Calu3 (cell line): ENCODE results near the gene TP53TG5. TPM values are rescaled to one million over a fixed set of nuclear protein-coding genes. Genes with fewer than 3 reads are reported as not detected.

Source experiments
- BruUV-seq: library from RNA; stranded (reverse); fragments of 400-500 nt; replicated peaks from 2 replicates; lab custom pipeline; 2021; lab: Mats Ljungman, UMichigan
- CTCF ChIA-PET: fragments of 300-600 bp; sonication (Branson Sonifier 250); formaldehyde crosslinking; loops from one replicate; lab custom pipeline; 2022; ENCODE audit warnings: antibody characterized with exemption; lab: Charles Lee
- DNase-seq: peaks from one replicate; pipeline ENCODE4 v3.0.0; 2022
- H3K27ac Mint-ChIP-seq: one replicate; pipeline ENCODE4 v1.8.0; 2022; ENCODE audit warnings: mixed read lengths; ENCODE audit not compliant: unreplicated experiment
- H3K27me3 Mint-ChIP-seq: one replicate; pipeline ENCODE4 v1.8.0; 2022; ENCODE audit warnings: mixed read lengths; ENCODE audit not compliant: unreplicated experiment
- H3K36me3 Mint-ChIP-seq: one replicate; pipeline ENCODE4 v1.8.0; 2022; ENCODE audit warnings: mild to moderate bottlenecking, moderate library complexity, mixed read lengths; ENCODE audit not compliant: insufficient read depth, unreplicated experiment
- H3K4me1 Mint-ChIP-seq: one replicate; pipeline ENCODE4 v1.8.0; 2022; ENCODE audit warnings: mild to moderate bottlenecking, low read depth, mixed read lengths; ENCODE audit not compliant: unreplicated experiment
- H3K4me3 Mint-ChIP-seq: one replicate; pipeline ENCODE4 v1.8.0; 2022; ENCODE audit warnings: mild to moderate bottlenecking, low read depth, moderate library complexity, mixed read lengths; ENCODE audit not compliant: unreplicated experiment
- H3K9me3 Mint-ChIP-seq: one replicate; pipeline ENCODE4 v1.8.0; 2022; ENCODE audit warnings: low read depth, mixed read lengths; ENCODE audit not compliant: unreplicated experiment
- intact Hi-C: fragments of 100-400 bp; cut with micrococcal nuclease; formaldehyde crosslinking; loops from one replicate; pipeline ENCODE4 v1.10.0; 2022; ENCODE audit not compliant: unreplicated experiment
- total RNA-seq: library from RNA; stranded (reverse); gene quantifications from 2 replicates; pipeline ENCODE4 v1.2.3, GENCODE V29; 2022
- TF ChIP-seq, protein P1 (sequence below): fragments of 200-600 bp; IDR thresholded peaks from one replicate; pipeline ENCODE4 v1.8.0; 2022; ENCODE audit warnings: antibody characterized with exemption; ENCODE audit not compliant: unreplicated experiment

Gene TP53TG5
- total RNA-seq, 1 experiment from 2014 or later: 0.52 TPM

DNA sequence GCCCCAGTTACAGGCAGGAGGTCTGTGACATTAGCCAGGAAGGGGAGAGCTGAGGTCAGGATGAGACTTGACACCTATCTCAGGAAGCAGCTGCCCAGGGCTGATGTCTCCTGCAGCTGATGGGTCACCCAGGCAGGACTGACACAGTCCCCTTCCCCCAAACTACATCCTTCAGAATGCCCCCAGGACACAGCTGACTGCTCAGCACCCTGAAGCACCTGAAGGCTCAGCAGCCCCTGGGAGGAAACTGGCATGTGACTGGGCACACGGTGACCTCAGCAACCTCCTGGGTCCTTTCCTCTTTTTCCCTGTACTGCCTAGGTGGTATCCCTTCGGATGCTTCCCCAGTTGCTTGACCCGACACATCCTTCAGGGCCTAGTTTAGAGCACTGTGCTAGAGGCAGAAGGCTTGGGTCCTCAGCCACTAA is 31.8 kb downstream of the TP53TG5 start:
- Mint-ChIP-seq H3K27ac (peak overlapping the region; percentile 99), H3K36me3 (peaks cover 77% of the 10 kb centered on the region), H3K9me3 (no peaks in the 10 kb centered on the region), H3K4me3 (peak overlapping the region; percentile 95), H3K4me1 (peaks cover 49% of the 10 kb centered on the region), H3K27me3 (no peaks in the 10 kb centered on the region)
- CTCF ChIA-PET: interaction anchor here (0.7 to 5.3 kb wide), 10 partner anchors 9 to 90 kb away, joined by 3 to 51 read pairs (median 4); partner anchors contain the start of gene SYS1
- no peak for DNase-seq
- BruUV-seq: no TSS peak
- TF ChIP-seq, protein P1, sequence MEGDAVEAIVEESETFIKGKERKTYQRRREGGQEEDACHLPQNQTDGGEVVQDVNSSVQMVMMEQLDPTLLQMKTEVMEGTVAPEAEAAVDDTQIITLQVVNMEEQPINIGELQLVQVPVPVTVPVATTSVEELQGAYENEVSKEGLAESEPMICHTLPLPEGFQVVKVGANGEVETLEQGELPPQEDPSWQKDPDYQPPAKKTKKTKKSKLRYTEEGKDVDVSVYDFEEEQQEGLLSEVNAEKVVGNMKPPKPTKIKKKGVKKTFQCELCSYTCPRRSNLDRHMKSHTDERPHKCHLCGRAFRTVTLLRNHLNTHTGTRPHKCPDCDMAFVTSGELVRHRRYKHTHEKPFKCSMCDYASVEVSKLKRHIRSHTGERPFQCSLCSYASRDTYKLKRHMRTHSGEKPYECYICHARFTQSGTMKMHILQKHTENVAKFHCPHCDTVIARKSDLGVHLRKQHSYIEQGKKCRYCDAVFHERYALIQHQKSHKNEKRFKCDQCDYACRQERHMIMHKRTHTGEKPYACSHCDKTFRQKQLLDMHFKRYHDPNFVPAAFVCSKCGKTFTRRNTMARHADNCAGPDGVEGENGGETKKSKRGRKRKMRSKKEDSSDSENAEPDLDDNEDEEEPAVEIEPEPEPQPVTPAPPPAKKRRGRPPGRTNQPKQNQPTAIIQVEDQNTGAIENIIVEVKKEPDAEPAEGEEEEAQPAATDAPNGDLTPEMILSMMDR: no peak
- intact Hi-C loops: no loop called here

DNA sequence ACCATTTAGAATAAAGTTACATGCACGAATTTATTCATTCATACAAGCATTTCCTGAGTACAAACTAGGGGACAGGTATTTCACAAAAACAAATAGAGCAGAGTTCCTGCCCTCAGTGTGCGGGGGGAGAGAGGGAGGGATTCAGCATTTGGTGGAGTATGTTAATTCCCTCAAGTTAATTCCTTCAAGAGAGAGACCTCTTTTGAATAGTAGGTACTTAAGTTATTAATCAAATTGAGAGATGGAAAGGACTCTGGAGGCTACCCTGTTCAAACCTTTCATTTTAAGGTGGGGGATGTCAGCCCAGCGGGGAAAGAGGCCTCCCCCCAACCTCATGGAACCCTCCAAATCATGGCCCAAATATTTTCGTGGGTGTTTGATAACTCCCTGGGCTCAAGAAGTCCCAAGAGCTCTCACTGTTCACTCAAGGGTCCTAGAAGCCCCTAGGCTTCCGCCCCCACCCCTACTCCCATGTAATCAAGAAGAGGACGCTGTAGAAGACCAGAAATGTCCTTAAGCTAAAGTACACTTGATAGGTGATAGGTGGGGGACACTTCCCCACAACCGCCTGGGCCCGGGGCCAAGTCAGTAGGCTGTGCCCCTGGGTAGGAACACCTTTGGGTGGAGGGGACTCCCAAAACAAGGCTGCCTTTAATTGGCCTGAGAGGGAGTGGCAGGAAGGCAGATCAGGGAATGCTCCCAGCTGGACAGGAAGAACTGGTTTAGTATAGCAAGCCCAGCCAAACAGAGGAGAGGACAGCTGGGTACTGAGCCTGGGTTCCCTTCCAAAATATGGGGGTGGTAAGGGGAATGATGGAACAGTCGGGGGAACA is 32.8 kb downstream of the TP53TG5 start:
- Mint-ChIP-seq H3K4me3 (peak overlapping the region; percentile 95), H3K27ac (peak overlapping the region; percentile 99), H3K9me3 (no peaks in the 10 kb centered on the region), H3K36me3 (peaks cover 87% of the 10 kb centered on the region), H3K27me3 (no peaks in the 10 kb centered on the region), H3K4me1 (peaks cover 59% of the 10 kb centered on the region)
- TF ChIP-seq, protein P1: no peak
- no TSS peak for BruUV-seq
- peak; percentile 92 for DNase-seq
- CTCF ChIA-PET: interaction anchor here (0.6 to 5.3 kb wide), 8 partner anchors 8 to 949 kb away, joined by 3 to 51 read pairs (median 4); partner anchors contain the start of gene SYS1
- intact Hi-C loops: loop anchor here (2.0 kb wide), 2 partner anchors 13 to 23 kb away; no protein-coding TSS in a partner anchor

DNA sequence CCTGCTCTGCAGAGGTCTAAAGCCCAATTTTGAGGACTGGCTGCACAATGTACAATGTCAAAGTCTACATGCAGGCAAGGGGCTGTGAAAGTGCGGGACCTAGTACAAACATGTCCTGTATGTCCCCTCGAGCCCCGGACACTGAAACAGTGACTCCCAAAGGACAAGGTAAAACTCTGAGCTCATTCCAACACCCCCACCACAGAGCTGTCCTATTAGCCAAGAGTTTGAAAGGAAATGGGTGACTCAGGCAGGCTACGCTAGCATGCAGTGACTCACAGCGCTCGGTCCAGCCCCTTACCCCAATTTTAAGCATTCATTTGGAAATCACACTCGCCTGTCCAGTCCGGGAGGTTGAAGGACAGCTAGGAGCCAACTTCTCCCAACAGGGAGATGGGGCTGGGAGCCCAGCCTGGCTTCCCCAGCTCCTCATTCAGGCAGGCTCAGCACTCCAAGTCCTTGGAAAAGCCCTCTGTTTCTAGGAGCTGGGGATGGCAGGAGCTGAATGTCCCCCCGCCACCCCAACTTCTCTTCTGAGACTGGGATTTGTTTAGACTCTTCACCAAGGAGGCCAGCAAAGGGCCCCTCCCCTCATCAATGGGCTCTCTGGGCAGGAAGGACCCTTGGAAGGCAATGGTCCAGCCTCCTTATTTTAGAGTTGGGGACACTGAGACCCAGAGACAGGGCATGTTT is 33.8 kb downstream of the TP53TG5 start:
- BruUV-seq: TSS peak; percentile 95
- Mint-ChIP-seq H3K9me3 (no peaks in the 10 kb centered on the region), H3K4me3 (peak overlapping the region; percentile 95), H3K27ac (peak overlapping the region; percentile 99), H3K36me3 (peaks cover 97% of the 10 kb centered on the region), H3K27me3 (no peaks in the 10 kb centered on the region), H3K4me1 (peaks cover 69% of the 10 kb centered on the region)
- CTCF ChIA-PET: interaction anchor here (0.6 to 6.0 kb wide), 14 partner anchors 8 to 1931 kb away, joined by 3 to 57 read pairs (median 3); partner anchors contain the start of gene SYS1
- intact Hi-C loops: loop anchor here (2.0 kb wide), 2 partner anchors 14 to 22 kb away; no protein-coding TSS in a partner anchor
- TF ChIP-seq, protein P1: no peak
- peak; percentile 91 for DNase-seq

DNA sequence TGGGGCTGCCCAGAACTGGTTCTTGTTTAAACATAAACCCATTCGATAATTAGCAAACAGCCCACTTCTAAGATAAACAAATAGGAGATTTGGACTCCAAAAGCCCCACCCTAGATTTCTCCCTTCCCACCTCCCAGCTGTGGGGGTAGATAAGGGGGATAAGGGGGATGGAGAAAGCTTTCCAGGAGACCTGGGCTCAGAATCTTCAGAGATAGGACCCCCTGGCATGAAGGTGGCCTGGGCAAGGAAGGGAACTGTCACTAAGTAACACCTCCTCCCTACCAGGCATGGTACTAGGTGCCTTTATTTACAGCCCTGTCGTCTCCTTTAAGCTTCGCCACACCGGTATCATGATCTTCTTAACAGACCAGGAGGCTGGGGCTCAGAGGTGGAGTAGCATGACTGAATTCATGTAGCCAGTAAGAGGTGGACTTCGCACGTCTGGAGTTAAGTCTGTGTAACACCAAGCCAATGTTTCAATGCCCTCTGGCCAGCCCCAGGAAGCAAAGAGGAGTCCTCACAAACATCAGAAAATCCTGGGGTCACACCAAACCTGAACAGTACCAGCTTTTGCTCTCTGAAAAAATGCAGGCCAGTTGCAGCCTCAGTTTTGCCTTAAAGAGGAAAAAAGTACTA is 34.5 kb downstream of the TP53TG5 start:
- CTCF ChIA-PET: interaction anchor here (0.6 to 6.0 kb wide), 14 partner anchors 9 to 1932 kb away, joined by 3 to 57 read pairs (median 3); partner anchors contain the start of gene SYS1
- intact Hi-C loops: loop anchor here (2.0 kb wide), 2 partner anchors 15 to 21 kb away; no protein-coding TSS in a partner anchor
- H3K4me3 Mint-ChIP-seq: peak overlapping the region; percentile 95

More for the DNA sequence above, 34.5 kb downstream of the TP53TG5 start:
- no TSS peak for BruUV-seq
- peaks cover 75% of the 10 kb centered on the region for H3K4me1 Mint-ChIP-seq
- H3K36me3 Mint-ChIP-seq: peaks cover 98% of the 10 kb centered on the region
- peak overlapping the region; percentile 99 for H3K27ac Mint-ChIP-seq
- DNase-seq: no peak
- no peaks in the 10 kb centered on the region for H3K9me3 Mint-ChIP-seq
- TF ChIP-seq, protein P1: no peak
- no peaks in the 10 kb centered on the region for H3K27me3 Mint-ChIP-seq
